Esophagus squamous epithelium (tissue), 5 donors: ENCODE results near the gene GPT2. TPM values are rescaled to one million over a fixed set of nuclear protein-coding genes. Genes with fewer than 3 reads are reported as not detected.

ENCODE experiments used
- DNase-seq: peaks from one replicate; lab custom pipeline; 2025; lab: John Stamatoyannopoulos, UW
- H3K27ac ChIP-seq, 4 donors: fragments of 200-600 bp; sonication (generic); one replicate each; pipeline ENCODE4 v1.5.1; 2016 to 2019; ENCODE audit warnings: mild to moderate bottlenecking in 1 of 4
- H3K27me3 ChIP-seq, 4 donors: fragments of 200-600 bp; sonication (generic); 1 replicate in 3 of 4; 2 replicates in 1 of 4; pipeline versions ENCODE4 v1.5.1 to v1.6.0; 2017 to 2021; ENCODE audit warnings: antibody characterized with exemption in 1 of 4
- H3K36me3 ChIP-seq, 3 donors: fragments of 200-600 bp; sonication (generic); one replicate each; pipeline ENCODE4 v1.5.1; 2016 to 2019
- H3K4me1 ChIP-seq, 3 donors: fragments of 200-600 bp; sonication (generic); one replicate each; pipeline ENCODE4 v1.5.1; 2017 to 2019
- H3K4me3 ChIP-seq, 4 donors: fragments of 200-600 bp; sonication (generic); 1 replicate in 3 of 4; 2 replicates in 1 of 4; pipeline ENCODE4 v1.5.1; 2016 to 2019; ENCODE audit warnings: mild to moderate bottlenecking in 2 of 4, moderate library complexity in 1 of 4
- H3K9me3 ChIP-seq, 3 donors: fragments of 200-600 bp; sonication (generic); one replicate each; pipeline ENCODE4 v1.5.1; 2016 to 2019
- POLR2A ChIP-seq, 4 donors: fragments of 450-650 bp; IDR thresholded peaks; one replicate each; pipeline ENCODE4 v1.6.1; 2017; ENCODE audit warnings: antibody characterized with exemption in 4 of 4, mild to moderate bottlenecking in 4 of 4, moderate library complexity in 3 of 4
- WGBS, 2 donors: methylation state at CpG; one replicate each; pipeline ENCODE4 v1.1.5; 2018; 5-methylcytosine and 5-hydroxymethylcytosine counted together
- intact Hi-C: fragments of 100-400 bp; cut with DNase I; formaldehyde crosslinking; loops from one replicate; pipeline ENCODE4 v1.15.0; 2022
- total RNA-seq, 4 donors: library from RNA; depleted of rRNA; stranded (reverse); fragments of >200 nt; gene quantifications; one replicate each; pipeline ENCODE4 v1.1.0, GENCODE V29; 2016
- TF ChIP-seq, protein P1 (sequence below), 6 experiments: fragments of 450-650 bp in 4 of 6; fragments of 200-600 bp in 2 of 6; sonication (generic) in 2 of 6; IDR thresholded peaks; one replicate each; pipeline ENCODE4 v1.5.1; 2016 to 2019; ENCODE audit warnings: antibody characterized with exemption in 6 of 6, mild to moderate bottlenecking in 4 of 6, moderate library complexity in 4 of 6
- donor health status: DM: yes; HTN: yes; CAD: no.

The GPT2 gene
- total RNA-seq, 4 donors from 2014 or later: 43.3 to 113 (median 77.2) TPM

DNA sequence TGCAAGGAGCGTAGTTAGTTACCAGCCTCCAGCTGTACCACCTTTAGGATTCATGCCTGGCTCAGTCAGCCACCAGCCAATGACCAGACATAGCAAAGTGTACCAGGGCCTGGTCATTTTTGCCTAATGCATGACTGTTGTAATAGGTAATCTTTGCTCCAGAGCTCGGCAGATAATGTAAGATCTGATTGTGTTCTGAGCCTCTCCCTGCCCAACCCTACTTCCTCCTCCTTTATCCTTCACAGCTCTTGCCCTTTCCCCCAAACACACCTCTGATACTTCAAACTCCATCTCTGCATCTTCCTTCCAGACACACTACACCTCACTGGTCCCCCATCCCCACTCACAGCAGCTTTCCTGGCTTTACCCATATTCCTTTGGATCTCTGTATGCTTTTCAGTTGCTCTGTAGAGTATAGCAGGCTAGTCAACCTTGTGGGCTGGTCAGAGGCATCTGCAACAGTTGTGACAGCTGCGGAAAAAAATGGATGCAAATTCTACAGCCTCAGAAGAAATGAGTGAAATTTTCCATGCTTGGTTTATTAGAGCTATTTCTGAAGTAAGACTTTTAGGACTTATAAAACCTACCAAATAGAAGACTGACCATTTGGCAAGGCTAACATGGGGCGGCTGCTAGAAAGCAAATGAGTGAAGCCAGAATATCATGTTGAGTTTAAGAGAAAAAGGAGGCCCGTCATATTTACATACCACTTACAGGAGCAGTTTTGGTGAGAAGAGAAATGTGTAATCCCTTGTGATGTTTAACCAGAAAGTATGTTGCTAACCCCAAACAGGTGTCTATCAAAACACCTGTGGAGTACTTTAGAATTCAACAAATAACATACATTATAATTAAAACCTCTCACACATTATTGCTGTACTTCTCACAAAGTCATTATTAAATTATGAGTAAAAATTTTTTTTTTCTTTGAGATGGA lies 33.3 kb upstream of the GPT2 start:
- H3K27ac ChIP-seq: no peak overlapping the region
- TF ChIP-seq, protein P1, sequence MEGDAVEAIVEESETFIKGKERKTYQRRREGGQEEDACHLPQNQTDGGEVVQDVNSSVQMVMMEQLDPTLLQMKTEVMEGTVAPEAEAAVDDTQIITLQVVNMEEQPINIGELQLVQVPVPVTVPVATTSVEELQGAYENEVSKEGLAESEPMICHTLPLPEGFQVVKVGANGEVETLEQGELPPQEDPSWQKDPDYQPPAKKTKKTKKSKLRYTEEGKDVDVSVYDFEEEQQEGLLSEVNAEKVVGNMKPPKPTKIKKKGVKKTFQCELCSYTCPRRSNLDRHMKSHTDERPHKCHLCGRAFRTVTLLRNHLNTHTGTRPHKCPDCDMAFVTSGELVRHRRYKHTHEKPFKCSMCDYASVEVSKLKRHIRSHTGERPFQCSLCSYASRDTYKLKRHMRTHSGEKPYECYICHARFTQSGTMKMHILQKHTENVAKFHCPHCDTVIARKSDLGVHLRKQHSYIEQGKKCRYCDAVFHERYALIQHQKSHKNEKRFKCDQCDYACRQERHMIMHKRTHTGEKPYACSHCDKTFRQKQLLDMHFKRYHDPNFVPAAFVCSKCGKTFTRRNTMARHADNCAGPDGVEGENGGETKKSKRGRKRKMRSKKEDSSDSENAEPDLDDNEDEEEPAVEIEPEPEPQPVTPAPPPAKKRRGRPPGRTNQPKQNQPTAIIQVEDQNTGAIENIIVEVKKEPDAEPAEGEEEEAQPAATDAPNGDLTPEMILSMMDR (IDR thresholded peaks at IDR 0.05): no peak
- TF ChIP-seq POLR2A (IDR thresholded peaks at IDR 0.05): no peak
- no peaks in the 10 kb centered on the region for H3K9me3 ChIP-seq
- no peaks in the 10 kb centered on the region for H3K36me3 ChIP-seq
- peaks cover 0 to 4% (median 0%) of the 10 kb centered on the region in 4 donors for H3K27me3 ChIP-seq
- intact Hi-C loops: no loop called here
- H3K4me1 ChIP-seq: peaks cover 0 to 17% (median 0%) of the 10 kb centered on the region in 3 donors
- no peak for DNase-seq
- H3K4me3 ChIP-seq: no peak overlapping the region
- 75 to 77% methylated on average over 5 of the region's 5 CpGs for WGBS, 2 donors

DNA sequence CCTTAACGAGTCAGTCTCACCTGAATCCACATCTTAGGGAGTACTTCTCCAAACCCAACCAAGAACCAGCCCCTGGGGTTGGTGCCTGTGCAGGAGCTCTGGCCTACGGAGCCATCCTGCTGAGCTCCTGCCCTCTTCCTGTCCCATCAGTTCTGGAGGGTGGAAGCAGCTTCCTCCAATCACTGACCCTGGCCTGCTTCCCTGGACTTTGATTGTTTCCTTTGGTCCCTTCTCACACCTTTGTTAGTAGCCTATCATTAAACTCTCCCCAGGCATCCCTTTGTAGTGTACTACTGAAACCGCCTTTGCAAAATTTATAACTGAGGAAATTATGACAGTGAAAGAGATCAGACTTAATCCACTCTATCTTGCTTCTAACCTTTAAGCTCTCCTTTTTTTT lies 32.0 kb upstream of the GPT2 start:
- intact Hi-C loops: no loop called here
- Histone ChIP-seq H3K9me3 (no peaks in the 10 kb centered on the region), H3K4me3 (no peak overlapping the region), H3K36me3 (no peaks in the 10 kb centered on the region), H3K27me3 (peaks cover 0 to under 1% (median 0%) of the 10 kb centered on the region in 4 donors), H3K27ac (no peak overlapping the region), H3K4me1 (peaks cover 0 to 21% (median 0%) of the 10 kb centered on the region in 3 donors)
- TF ChIP-seq POLR2A (IDR thresholded peaks at IDR 0.05): no peak
- TF ChIP-seq, protein P1 (IDR thresholded peaks at IDR 0.05): no peak
- WGBS, 2 donors: 69 to 70% methylated on average over 3 of the region's 3 CpGs
- no peak for DNase-seq

DNA sequence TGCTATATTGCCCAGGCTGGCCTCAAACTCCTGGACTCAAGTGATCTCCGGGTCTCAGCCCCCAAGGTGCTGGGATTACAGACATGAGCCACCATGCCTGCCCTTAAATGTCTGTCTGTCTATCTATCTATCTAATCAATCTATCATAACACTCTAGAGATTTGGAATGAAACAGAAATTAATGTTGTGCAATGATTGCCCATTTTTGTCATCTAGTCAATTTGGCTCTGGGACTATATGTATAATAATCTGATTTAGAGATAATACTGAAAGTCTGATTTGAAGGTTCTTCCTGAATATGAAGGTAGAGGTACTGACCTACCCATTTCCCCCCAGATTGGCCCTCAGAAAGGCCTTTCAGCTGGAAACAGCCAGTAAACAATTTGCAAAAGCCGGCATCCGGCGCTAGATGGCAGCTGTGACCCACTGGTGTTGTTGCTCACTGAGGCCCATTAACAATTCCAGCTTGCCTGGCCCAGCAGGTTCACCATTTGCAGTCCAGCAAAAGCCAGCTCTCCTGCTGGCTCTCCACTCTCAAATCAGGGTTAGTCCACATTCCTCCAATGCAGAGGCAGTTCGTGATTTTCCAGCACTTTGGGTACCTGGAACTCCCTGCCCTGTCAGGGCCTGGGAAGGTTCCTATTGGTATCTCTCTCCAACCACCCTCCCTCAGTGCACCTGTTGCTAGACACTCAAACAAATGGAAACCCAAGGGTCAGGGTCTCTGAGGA lies 30.3 kb upstream of the GPT2 start:
- Histone ChIP-seq H3K27me3 (no peaks in the 10 kb centered on the region), H3K9me3 (no peaks in the 10 kb centered on the region), H3K4me3 (no peak overlapping the region), H3K27ac (peak overlapping the region in 1 of 4 donors; percentile 27), H3K36me3 (no peaks in the 10 kb centered on the region), H3K4me1 (peaks cover 0 to 39% (median 0%) of the 10 kb centered on the region in 3 donors)
- TF ChIP-seq POLR2A (IDR thresholded peaks at IDR 0.05): no peak
- TF ChIP-seq, protein P1 (IDR thresholded peaks at IDR 0.05): peak; percentile 60 to 85 (median 82)
- DNase-seq: peak; percentile 4
- WGBS, 2 donors: 13 to 22% methylated on average over 4 to 5 of the region's 5 CpGs
- intact Hi-C loops: loop anchor here (2.0 kb wide), 1 partner anchor 55 kb away; no protein-coding TSS in a partner anchor

GRCh38 chr16:46854846-46855245 lies 29.3 kb upstream of the GPT2 start:
- Histone ChIP-seq H3K4me3 (no peak overlapping the region), H3K9me3 (no peaks in the 10 kb centered on the region), H3K36me3 (no peaks in the 10 kb centered on the region), H3K4me1 (peaks cover 0 to 48% (median 0%) of the 10 kb centered on the region in 3 donors), H3K27me3 (no peaks in the 10 kb centered on the region), H3K27ac (peak overlapping the region in 1 of 4 donors; percentile 32)
- no peak for DNase-seq
- intact Hi-C loops: loop anchor here (2.0 kb wide), 1 partner anchor 54 kb away; no protein-coding TSS in a partner anchor
- no peak for TF ChIP-seq POLR2A (IDR thresholded peaks at IDR 0.05)
- TF ChIP-seq, protein P1 (IDR thresholded peaks at IDR 0.05): no peak
- 73 to 95% methylated on average over 2 of the region's 2 CpGs for WGBS, 2 donors
